ENCODE data around the gene DPF3.

DPF3 gene

GRCh38 chr14:72893636-72894322 lies at the start of gene DPF3:
Gene DPF3, minus strand, starts transcription at chr14:72894101. Its CDS starts 13 bp downstream, at chr14:72894088.
- DNase-seq: peak; percentile 94

DNA sequence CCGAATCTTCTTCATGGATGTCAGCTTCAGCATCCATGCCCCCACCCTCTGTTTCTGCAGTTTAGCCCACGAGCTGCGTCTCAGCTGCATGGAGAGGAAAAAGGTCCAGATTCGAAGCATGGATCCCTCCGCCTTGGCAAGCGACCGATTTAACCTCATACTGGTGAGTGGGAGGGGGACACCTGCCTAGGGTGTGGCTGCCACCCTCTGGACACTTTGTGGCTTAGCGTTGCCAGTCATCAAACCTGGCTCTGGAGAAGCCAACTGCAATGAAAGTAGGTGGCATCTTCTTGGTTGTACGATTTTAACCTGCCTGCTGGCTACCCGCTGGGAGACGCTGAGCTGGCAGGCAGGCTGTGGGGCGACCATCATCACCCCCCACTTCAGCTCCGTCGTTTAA lies 49.0 kb upstream of the DPF3 start:
- no peak for DNase-seq

DNA sequence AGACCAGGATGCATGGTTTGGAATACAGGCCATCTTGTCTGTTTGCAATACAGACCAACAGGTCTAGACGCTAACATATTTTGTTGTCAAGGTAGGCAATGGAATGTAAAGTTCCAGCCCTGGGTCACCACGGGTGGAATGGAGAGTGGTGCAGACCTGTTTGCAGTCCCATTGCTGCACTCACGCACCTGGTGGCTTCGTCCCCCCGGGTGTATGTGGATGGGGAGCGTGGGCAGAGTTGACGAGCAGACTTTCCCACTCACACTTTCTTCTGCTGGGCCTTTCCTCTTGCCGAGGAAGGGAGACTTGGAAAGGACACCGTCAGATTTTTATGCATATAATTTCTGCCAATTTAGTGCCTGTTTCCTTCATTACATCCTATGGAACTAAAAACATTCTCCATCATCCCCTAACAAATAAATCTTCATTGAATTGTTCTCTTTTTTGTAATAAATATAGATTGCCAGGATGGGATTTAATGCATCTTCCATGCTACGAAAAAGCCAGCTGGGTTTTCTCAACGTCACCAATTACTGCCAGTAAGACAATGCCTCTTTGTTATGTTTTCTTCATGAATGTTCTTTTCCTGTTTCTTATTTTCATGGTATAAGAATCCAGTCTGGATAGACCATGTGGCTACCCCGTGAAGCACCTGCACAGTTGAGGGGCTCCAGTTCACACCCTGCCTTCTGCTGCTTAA lies 47.5 kb upstream of the DPF3 start:
- no peak for DNase-seq

DNA sequence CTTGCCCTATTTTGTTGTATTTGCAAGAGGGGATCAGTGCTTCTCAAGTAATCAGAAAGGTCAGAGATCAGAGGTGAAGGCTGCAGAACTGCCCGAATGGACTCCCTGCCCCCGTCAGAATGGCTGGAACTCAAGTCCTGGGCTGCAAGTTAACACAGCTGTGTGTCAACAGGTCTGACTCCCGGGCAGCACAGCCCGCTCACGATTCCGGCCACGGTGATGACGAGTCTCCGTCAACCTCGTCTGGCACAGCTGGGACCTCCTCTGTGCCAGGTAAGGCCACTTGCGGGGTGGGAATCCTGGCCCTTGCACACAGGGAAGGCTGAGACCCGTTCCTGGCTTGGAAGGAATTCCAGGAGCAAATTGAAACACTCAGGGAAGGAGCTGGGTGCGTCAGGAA lies 45.7 kb upstream of the DPF3 start:
- DNase-seq: no peak

DNA sequence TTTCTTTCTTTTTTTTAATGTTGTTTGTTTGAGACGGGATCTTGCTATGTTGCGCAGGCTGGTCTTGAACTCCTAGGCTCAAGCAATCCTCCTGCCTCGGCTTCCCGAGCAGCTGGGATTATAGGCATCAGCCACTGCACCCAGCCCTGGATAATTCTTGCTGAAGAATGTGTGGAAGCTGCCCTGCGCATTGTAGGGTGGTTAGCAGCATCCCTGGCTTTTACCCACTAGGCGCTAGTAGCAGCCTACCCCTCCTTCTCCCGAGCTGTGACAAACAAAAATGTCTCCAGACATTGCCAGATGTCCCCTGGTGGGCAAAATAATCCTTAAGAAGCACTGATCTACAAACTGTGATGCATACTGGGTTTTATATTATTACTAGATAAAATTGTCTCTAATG lies 39.0 kb upstream of the DPF3 start:
- no peak for DNase-seq

GRCh38 chr14:72929316-72930080 lies 35.6 kb upstream of the DPF3 start:
- no peak for DNase-seq

GRCh38 chr14:72928872-72929271 lies 35.0 kb upstream of the DPF3 start:
- DNase-seq: no peak

- DNase-seq: peak; percentile 99
These were observed 32.6 kb upstream of the DPF3 start, which contains the start of gene DCAF4 for GRCh38 chr14:72926292-72927028. Gene DCAF4, plus strand, starts transcription at chr14:72926464. Its CDS starts 11,515 bp downstream, at chr14:72937979.

- no peak for DNase-seq
These were observed 32.0 kb upstream of the DPF3 start for GRCh38 chr14:72925815-72926291.

- no peak for DNase-seq
These were observed 31.4 kb upstream of the DPF3 start for GRCh38 chr14:72925171-72925759.

- DNase-seq: no peak
These were observed 30.4 kb upstream of the DPF3 start for GRCh38 chr14:72924337-72924736.

DNA sequence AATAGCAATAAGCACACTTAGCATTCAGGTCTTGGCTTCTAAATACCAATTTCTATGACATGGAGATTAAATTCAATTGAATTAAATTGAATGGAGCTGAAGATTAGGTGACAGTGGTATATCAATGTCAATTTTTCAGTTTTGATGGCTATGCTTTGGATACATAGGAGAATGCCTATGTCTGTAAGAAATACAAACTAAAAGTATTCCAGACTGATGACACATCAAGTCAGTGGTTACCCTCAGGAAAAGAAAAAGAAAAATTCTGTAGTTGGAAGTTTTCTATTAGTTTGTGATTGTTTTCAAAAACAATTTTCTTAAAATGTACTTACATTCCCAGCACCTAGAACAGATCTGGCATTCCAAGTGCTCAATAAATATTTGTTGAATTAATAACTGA lies 27.5 kb upstream of the DPF3 start:
- no peak for DNase-seq

- no peak for DNase-seq
These were observed 26.1 kb upstream of the DPF3 start for GRCh38 chr14:72920008-72920407.

DNA sequence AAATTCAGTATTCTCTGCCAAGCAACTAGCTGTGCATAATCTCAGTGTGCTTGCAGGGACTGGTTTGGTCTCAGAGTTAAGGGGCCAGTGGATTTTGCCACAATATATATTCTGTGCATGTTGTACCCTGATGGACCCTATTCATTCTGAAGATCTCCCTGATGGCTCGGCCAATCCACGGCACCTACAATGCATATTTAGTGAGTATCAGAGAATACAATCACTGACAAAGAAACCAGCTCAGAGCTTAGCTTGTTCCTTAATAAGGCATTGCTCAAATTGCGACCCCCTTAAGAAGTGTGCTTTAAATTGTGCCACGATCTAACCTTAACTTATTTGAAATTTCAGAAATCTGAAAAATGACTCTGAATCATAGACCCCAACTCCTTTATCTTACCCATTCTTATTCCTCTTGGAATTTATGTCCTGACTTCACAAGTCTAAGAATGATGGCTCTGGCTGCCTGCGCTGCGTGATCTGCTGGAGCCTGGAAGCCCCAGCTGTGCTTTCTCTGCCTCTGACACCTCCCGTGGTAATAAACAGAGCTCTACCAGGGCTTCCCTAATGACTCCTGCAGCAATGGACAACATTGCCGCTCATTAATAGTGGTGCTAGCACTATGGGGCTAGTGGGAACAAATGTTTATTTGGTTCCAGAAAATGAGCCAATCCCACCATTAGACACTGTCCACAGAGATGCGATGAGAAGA lies 23.3 kb upstream of the DPF3 start:
- no peak for DNase-seq

DNA sequence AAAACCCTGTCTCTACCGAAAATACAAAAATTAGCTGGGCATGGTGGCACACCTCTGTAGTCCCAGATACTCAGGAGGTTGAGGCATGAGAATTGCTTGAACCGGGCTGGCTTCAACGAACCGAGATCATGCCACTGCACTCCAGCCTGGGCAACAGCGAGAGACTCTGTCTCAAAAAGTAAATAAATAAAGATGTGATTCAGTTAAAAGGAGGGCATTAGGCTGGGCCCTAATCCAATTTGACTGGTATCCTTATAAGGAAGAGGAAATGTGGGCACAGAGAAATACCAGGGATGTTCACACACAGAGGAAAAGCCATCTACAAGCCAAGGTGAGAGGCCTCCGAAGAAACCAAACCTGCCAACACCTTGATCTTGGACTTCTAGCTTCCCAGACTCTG lies 22.3 kb upstream of the DPF3 start:
- DNase-seq: no peak

DNA sequence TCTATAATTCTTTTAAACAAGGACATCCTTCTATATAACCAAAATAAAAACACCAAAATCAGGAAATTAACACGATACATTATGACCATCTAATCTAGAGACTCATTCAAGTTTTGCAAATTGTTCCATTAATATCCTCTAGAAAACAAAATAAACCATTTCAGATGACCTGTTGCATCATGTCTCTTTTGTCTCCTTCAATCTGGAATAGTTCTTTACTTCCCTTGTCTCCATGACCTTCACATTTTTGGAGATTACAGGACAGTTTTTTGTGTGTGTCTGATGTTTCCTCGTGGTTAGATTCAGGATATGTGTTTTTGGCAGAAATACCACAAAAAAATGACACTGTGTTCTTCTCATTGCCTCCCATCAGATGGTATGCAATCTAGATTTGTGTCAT lies 19.9 kb upstream of the DPF3 start:
- DNase-seq: no peak

GRCh38 chr14:72909163-72909562 lies 15.3 kb upstream of the DPF3 start:
- DNase-seq: no peak

DNA sequence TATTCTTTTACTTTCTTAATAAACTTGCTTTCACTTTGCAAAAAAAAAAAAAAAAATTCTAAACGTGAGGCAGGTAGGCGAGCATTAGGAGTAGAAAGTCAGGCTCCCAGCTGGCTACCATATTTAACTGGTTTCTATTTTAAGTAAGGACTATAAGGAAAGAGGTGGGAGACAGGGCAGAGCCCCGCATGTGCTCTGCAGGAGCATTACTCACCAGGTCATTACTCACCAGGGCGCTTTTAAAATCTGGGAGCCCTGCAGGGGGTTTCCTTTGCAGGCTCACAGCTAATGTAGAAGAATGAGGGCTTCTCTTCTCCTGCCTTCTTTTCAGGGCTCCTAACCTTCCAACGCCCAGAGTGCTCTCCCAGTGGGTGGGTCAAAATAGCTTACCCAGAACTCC lies 14.0 kb upstream of the DPF3 start:
- DNase-seq: peak; percentile 72

- peak; percentile 20 for DNase-seq
These were observed 13.0 kb upstream of the DPF3 start for GRCh38 chr14:72906879-72907278.

DNA sequence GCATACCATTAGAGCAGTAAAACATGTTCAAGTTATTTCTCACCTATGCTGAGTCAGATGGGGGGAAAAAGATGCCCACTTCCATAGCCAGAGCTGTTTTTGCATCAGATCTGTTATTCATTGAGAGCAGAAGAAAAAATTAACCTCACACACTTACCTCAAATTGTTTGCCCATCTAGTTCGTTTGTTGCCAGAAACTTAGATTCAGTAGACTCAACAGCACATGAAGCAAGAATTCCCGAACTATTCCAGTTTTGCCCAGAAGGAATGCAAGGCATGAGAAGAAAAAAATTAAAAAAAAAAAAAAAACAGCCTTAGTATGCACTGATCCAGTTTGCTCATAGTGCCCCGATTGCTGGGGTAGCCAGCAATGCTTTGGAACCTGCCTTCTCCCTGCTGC lies 12.4 kb upstream of the DPF3 start:
- peak; percentile 84 for DNase-seq

DNA sequence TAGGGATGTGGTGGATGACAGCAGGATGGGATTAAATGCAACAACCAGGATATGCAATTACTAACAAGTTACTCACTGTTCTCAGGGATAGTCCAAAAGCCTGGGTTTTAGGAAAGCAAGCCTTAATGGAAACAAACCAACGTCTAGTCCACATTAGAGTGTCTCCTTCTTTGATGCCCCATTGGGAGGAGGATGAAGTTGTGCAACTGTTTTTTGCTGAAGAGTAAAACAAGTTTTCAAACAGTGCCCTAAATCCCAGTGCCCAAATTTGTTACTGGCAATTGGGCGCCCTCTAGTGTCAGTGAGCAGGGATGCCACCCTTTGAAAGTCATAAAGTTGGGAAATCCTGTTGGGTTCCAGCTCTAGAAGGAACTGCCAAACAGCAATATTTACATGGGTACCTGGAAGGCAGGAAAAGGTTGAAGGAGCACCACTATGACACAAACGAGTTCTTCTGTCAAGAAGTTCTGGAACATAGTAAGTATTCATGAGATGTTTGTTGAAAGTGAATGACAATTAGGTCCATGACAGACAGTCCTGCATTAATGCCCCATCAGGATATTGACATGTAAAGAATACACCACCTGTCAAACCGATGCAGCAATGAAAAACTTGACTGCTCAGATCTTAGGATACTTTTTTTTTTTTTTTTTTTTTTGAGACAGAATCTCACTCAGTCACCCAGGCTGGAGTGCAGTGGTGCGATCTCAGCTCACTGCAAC lies 11.1 kb upstream of the DPF3 start:
- peak; percentile 49 for DNase-seq
